HL-60 (cell line): Measurements from ENCODE around the gene PKD1.

Experiments
- DNase-seq, 2 experiments: peaks; one replicate each; pipeline ENCODE4 v3.0.0-alpha.2; 2010 to 2020; ENCODE audit warnings: low read depth in 1 of 2, low spot score in 1 of 2
- H3K27ac ChIP-seq: fragments of 250-450 bp; sonication (Bioruptor Pico); replicated peaks from 2 replicates; pipeline ENCODE4 v1.5.1; 2020; ENCODE audit warnings: mild to moderate bottlenecking, moderate library complexity
- H3K27me3 ChIP-seq: fragments of 250-450 bp; sonication (Bioruptor Pico); 2 replicates; pipeline ENCODE4 v1.5.1; 2021; ENCODE audit warnings: mild to moderate bottlenecking, moderate library complexity; ENCODE audit not compliant: insufficient read depth, poor library complexity, severe bottlenecking
- H3K4me3 ChIP-seq: replicated peaks from 2 replicates; pipeline ENCODE4 v1.5.1; 2011; ENCODE audit warnings: mild to moderate bottlenecking, control low read depth, low read length; ENCODE audit not compliant: insufficient read depth
- GABPA ChIP-seq: IDR thresholded peaks from 2 replicates; pipeline ENCODE4 v1.6.1; 2012; ENCODE audit warnings: low read depth
- POLR2AphosphoS5 ChIP-seq: IDR thresholded peaks from 2 replicates; pipeline ENCODE4 v1.6.1; 2012; ENCODE audit warnings: low read depth
- SPI1 ChIP-seq: IDR thresholded peaks from 2 replicates; pipeline ENCODE4 v1.6.1; 2012; ENCODE audit warnings: low read depth, mild to moderate bottlenecking, borderline replicate concordance
- TF ChIP-seq, protein P1 (sequence below): IDR thresholded peaks from one replicate; pipeline ENCODE4 v1.5.1; 2011; ENCODE audit warnings: low read length, control low read depth, inconsistent platforms; ENCODE audit not compliant: insufficient read depth
- TF ChIP-seq, protein P2 (sequence below): IDR thresholded peaks from 2 replicates; pipeline ENCODE4 v1.6.1; 2012; ENCODE audit warnings: low read depth; ENCODE audit not compliant: insufficient replicate concordance

PKD1 gene

DNA sequence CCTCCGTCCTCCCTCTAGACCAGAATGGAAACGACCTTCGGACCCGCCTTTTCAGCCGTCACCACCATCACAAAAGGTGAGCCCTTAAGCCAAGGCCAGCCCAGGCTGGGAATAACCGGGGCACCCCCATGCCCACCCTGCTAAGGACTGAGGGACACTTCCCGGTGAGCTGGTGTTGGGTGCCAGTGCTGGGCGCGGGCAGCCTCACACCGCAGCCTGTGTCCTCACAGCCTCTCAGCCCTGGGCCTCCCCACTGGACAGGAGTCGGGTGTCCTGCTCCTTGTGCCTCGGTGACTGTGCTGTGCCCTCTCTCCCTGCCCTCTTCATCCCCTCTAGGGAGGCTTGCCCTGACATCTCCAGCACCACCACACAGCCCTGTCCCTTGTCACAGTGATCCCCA, 30.2 kb upstream of the PKD1 start:
- H3K27me3 ChIP-seq, result no peaks in the 10 kb centered on the region
- no peak for DNase-seq
- no peak overlapping the region for H3K27ac ChIP-seq
- H3K4me3 ChIP-seq, result no peak overlapping the region
- TF ChIP-seq, protein P1, sequence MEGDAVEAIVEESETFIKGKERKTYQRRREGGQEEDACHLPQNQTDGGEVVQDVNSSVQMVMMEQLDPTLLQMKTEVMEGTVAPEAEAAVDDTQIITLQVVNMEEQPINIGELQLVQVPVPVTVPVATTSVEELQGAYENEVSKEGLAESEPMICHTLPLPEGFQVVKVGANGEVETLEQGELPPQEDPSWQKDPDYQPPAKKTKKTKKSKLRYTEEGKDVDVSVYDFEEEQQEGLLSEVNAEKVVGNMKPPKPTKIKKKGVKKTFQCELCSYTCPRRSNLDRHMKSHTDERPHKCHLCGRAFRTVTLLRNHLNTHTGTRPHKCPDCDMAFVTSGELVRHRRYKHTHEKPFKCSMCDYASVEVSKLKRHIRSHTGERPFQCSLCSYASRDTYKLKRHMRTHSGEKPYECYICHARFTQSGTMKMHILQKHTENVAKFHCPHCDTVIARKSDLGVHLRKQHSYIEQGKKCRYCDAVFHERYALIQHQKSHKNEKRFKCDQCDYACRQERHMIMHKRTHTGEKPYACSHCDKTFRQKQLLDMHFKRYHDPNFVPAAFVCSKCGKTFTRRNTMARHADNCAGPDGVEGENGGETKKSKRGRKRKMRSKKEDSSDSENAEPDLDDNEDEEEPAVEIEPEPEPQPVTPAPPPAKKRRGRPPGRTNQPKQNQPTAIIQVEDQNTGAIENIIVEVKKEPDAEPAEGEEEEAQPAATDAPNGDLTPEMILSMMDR, result no peak
- TF ChIP-seq POLR2AphosphoS5, result no peak
- TF ChIP-seq, protein P2, sequence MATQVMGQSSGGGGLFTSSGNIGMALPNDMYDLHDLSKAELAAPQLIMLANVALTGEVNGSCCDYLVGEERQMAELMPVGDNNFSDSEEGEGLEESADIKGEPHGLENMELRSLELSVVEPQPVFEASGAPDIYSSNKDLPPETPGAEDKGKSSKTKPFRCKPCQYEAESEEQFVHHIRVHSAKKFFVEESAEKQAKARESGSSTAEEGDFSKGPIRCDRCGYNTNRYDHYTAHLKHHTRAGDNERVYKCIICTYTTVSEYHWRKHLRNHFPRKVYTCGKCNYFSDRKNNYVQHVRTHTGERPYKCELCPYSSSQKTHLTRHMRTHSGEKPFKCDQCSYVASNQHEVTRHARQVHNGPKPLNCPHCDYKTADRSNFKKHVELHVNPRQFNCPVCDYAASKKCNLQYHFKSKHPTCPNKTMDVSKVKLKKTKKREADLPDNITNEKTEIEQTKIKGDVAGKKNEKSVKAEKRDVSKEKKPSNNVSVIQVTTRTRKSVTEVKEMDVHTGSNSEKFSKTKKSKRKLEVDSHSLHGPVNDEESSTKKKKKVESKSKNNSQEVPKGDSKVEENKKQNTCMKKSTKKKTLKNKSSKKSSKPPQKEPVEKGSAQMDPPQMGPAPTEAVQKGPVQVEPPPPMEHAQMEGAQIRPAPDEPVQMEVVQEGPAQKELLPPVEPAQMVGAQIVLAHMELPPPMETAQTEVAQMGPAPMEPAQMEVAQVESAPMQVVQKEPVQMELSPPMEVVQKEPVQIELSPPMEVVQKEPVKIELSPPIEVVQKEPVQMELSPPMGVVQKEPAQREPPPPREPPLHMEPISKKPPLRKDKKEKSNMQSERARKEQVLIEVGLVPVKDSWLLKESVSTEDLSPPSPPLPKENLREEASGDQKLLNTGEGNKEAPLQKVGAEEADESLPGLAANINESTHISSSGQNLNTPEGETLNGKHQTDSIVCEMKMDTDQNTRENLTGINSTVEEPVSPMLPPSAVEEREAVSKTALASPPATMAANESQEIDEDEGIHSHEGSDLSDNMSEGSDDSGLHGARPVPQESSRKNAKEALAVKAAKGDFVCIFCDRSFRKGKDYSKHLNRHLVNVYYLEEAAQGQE, result no peak
- TF ChIP-seq SPI1, result no peak
- no peak for TF ChIP-seq GABPA

DNA sequence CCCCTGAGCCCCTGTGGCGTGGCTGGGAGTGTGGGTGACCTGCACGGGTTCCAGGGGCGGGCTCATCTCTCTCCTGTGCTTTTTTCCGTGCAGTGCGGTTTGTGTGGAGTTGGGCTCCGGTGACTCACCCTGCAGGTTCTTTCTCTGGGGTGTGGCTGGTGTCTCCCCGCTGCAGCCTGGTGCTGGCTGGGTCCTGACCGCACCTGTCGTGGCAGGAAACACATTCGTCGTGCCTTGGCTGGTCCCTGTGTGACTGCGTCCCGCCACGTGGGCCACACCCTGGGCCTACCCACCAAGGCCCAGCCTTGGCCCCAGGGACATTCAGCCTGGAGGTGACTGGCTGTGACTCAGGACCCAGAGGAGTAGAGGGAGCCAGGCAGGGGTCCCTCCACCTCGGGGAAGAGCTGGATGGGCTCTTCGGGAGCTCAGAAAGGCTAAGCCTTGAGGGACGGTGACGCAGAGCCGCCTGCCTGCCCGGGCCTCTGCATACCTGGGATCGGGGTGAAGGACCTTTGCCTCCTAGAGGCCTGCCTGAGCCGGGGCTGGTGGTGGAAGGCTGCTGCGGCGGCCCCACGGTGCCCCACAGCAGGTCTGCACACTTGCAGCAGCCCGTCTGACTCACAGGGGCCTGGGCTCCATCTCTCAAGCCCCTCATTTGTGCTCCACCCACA, 27.6 kb upstream of the PKD1 start:
- Histone ChIP-seq H3K4me3 (no peak overlapping the region), H3K27ac (no peak overlapping the region), H3K27me3 (no peaks in the 10 kb centered on the region)
- TF ChIP-seq, protein P2, result no peak
- TF ChIP-seq SPI1 (no peak), POLR2AphosphoS5 (no peak), GABPA (no peak)
- TF ChIP-seq, protein P1, result no peak
- no peak for DNase-seq

DNA sequence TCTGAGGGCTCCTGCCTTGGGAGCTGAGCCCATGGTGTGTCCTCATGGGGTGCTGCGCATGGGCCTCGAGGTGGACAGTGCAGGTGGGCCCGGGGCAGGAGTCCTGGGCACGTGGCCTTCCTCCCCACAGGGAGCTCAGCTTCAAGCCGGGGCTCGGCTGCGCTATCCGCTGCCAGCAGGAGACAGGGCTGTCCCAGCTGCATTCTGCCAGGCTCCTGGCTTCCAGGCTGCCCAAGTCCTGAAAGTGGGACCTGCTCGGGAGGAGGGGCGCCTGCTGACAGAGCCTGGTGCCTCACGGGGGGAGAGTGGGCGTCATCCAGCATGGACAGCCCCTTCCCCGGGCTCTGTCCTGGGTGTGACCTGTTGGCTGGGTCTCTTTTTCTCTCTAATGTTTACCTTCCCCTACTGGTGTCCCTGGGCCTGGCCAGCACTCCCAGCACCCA, 27.0 kb upstream of the PKD1 start:
- no peak for TF ChIP-seq GABPA
- no peaks in the 10 kb centered on the region for H3K27me3 ChIP-seq
- H3K4me3 ChIP-seq, result no peak overlapping the region
- no peak for DNase-seq
- no peak overlapping the region for H3K27ac ChIP-seq

DNA sequence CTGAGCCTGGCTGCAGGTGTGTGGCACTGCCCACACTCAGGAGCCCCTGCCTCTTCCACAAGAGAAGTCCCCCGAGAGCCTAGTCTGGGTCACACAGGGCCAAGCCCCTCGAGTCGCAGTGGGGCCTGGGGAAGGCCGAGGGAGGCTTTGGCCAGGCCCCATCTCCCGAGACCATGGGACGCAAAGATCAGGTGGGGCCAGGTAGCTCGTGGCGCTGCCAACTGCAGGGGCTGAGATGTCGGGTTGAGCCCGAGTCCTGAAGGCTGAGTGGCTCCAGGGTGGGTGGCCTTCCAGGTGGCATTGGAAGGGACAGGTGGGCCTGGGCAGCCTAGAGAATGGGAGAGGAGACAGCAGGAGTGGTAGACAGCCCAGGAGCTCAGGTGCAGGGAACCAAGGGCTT, 26.2 kb upstream of the PKD1 start:
- no peak for DNase-seq
- Histone ChIP-seq H3K27ac (no peak overlapping the region), H3K4me3 (no peak overlapping the region), H3K27me3 (no peaks in the 10 kb centered on the region)
- TF ChIP-seq GABPA (no peak), SPI1 (no peak), POLR2AphosphoS5 (no peak)
- TF ChIP-seq, protein P1, result no peak
- TF ChIP-seq, protein P2, result no peak
